Caki2 (cell line): ENCODE measurements around the gene IFI35. TPM values are rescaled to one million over a fixed set of nuclear protein-coding genes. Genes with fewer than 3 reads are reported as not detected.
A peak's percentile ranks its signal among the peaks of the same experiment; 100 is the strongest.
"Not testable (repeated sequence)": the region's sequence is repeated elsewhere in the genome, so short reads cannot be mapped to it uniquely, and the experiment has no call there.

Experiments used
- DNase-seq: peaks from one replicate; pipeline ENCODE4 v3.0.0-alpha.2; 2015; ENCODE audit warnings: low read depth
- in situ Hi-C: cut with HindIII; loops from 2 replicates; pipeline ENCODE4 v1.10.0; 2016; ENCODE audit warnings: low sequenced_read_pairs, low pct_unique_long_range_greater_than_20kb, mixed read lengths
- total RNA-seq: library from RNA; depleted of rRNA; stranded (reverse); fragments of >200 nt; shearing (Covaris generic); gene quantifications from 2 replicates; pipeline ENCODE4 v1.2.3, GENCODE V29; 2014; ENCODE audit warnings: low replicate concordance; rRNA removed

The IFI35 gene
- 42.9 and 90.9 TPM in 2 replicates for total RNA-seq

DNA sequence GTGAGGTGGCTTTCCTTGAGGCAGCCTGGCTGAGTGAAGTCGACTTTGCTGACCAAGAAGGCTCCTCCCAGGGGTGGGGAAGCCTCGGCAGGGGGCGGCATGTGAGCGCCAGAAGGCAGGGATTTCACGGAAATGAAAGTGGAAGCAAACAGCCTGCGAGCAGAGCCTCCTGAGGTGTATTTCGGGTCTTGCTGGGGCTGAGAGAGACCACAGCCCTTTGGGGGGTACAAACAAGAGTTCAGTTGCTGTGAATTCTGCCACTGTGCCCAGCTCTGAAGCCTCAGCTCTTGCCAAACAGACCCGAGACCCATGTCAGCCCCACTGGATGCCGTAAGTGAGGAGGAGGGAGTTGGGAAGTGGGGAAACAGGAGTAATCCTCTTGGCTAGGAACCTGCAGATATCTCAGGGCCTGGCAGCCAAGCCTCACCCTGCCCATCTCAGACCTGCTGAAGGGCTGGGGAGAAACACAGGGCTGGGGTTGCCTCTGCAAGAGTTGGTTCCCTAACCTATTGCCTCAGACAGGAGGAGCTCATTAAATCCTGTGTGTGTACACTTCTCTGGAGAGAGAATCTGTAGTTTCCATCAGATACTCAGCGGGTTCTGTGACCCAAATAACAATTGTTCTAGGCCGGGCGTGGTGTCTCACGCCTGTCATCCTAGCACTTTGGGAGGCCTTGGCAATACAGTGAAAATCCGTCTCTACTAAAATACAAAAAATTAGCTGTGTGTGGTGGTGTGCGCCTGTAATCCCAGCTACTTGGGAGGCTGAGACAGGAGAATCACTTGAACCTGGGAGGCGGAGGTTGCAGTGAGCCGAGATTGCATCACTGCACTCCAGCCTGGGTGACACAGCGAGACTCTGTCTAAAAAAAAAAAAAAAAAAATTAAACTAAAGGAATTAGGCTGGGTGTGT is at the start of gene IFI35:
TSS of gene IFI35 (plus strand) at position 146 of the 913 bp plus-strand sequence. CDS start at position 310, 164 bp downstream.
- DNase-seq, result peak; percentile 77
- in situ Hi-C loops, result no loop called here

DNA sequence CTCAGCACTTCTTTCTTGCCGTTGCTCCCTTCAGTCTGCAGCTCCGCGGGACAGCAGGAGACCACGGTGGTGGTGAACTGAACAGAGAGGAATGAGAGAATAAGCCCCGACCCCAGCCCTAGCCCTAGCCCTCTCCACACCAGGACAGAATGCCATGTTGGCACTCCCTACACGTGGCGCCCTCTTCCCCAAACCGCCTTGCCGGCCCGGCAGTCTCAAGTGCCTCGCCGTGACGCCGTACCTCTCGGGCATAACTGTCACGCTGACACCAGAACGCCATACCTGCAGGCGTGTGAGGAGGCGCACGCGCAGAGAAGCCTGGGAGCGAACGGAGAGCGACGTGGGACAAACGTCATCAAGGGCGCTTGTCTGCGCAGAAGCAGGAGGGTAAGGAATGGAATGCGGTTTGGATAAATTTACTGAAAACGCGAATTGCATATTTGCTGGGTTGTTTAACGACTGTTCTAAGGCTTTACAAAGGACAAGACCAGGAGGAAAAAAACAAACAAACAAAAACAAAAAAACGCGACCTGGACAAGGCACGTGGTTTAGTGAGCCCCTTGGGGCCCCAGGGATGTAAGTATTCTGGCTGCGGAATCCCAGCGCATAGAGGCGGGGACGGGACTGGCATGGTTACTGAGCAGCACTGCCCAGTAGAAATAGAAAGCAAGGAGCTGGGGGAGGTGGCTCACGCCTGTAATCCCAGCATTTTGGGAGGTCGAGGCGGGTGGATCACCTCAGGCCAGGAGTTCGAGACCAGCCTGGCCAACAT is 42.2 kb upstream of the IFI35 start, which contains the start of gene AARSD1:
TSS of gene AARSD1 (minus strand) at position 294 of the 772 bp plus-strand sequence. CDS start at position 280, 14 bp downstream.
- in situ Hi-C loops, result no loop called here
- DNase-seq, result peak; percentile 92

DNA sequence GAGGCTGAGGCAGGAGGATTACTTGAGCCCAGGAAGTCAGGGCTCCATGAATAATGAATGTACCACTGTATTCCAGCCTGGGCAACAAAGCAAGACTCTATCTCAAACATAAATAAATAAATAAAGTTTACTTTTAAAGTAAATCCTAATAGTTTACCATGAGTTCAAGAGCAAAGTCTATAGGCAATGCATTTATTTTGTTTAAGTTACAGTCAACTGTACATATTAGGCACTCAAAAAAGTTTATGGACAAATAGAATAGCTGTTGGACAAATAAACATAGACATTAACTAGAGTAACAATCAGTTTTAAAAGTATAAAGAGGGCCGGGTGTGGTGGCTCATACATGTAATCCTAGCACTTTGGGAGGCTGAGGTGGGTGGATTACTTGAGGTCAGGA is 38.7 kb upstream of the IFI35 start:
- DNase-seq, result no peak
- in situ Hi-C loops, result no loop called here

DNA sequence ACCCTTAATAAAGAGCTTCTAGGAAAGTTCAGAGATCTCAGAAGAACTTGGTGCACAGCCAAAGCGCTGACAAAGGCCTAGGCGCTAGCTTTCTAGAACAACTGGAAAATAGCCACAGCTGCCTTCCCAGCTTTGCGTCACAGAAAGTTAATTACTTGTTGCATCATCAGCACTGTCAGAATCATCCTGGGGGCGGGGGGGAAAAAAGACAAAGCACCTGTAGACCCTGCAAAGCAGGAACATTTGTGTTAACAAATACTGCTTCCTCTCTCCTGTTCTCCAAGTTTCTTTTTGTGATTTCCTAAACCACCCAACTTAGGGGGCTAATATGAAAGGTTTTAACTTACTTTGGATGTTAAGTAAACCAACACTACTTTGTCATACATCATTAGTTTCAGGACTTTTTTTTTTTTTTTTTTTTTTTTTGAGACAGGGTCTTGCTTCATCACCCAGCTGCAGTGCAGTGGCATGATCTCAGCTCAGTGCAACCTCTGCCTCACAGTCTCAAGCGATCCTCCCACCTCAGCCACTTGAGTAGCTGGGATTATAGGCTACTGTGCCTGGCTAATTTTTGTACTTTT is 37.5 kb upstream of the IFI35 start:
- peak; percentile 80 for DNase-seq
- in situ Hi-C loops, result no loop called here

DNA sequence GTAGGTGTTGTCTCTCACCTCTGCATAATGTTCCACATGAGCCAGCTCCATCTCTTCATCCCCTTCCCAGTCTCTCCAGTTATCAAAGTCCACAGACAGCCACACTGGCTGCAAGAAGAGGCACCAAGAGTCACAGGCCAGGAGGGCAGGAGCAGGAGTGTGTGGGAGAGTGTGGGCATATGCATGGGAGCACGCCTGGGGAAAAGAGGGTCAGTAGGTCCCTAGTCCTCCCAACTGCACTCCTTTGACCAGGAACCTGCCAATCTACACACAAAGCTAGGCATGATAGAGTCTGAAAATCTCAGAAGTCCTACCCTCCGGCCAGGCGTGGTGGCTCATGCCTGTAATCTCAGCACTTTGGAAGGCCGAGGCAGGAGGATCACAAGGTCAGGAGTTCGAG is 35.0 kb upstream of the IFI35 start:
- in situ Hi-C loops, result no loop called here
- DNase-seq, result no peak

DNA sequence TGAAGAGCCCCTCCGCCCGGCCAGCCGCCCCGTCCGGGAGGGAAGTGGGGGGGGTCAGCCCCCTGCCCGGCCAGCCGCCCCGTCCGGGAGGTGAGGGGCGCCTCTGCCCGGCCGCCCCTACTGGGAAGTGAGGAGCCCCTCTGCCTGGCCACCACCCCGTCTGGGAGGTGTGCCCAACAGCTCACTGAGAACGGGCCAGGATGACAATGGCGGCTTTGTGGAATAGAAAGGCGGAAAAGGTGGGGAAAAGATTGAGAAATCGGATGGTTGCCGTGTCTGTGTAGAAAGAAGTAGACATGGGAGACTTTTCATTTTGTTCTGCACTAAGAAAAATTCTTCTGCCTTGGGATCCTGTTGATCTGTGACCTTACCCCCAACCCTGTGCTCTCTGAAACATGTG is 33.3 kb upstream of the IFI35 start:
- DNase-seq, in situ Hi-C loops: not testable (repeated sequence)

DNA sequence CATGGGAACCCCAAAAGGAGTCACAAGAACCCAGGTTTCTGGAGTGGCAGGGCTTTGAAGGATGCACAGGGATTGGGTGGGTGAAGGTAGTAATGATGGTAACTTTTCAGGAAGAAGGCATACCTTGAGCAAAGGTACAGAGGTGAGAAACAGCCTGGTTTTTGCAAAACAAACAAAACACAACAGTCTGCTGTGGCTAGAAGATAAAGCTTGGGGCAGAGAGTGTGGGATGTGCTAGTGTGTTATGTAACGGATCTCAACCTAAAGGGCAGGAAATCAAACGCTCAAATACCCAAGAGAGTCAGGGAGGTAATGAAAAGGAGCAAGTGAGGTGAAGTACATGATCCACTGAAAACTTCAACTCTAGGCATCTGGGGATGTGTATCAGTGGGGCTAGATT is 31.3 kb upstream of the IFI35 start:
- in situ Hi-C loops, result no loop called here
- no peak for DNase-seq

DNA sequence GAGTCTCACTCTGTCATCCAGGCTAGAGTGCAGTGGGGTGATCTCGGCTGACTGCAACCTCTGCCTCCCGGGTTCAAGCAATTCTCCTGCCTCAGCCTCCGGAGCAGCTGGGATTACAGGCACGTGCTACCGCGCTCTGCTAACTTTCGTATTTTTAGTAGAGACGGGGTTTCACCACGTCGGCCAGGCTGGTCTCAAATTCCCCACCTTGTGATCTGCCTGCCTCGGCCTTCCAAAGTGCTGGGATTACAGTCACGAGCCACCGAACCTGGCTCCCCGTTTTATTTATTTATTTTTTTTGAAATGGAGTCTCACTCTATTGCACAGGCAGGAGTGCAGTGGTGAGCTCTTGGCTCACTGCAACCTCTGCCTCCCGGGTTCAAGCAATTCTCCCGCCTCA is 30.9 kb upstream of the IFI35 start:
- in situ Hi-C loops, DNase-seq: not testable (repeated sequence)

DNA sequence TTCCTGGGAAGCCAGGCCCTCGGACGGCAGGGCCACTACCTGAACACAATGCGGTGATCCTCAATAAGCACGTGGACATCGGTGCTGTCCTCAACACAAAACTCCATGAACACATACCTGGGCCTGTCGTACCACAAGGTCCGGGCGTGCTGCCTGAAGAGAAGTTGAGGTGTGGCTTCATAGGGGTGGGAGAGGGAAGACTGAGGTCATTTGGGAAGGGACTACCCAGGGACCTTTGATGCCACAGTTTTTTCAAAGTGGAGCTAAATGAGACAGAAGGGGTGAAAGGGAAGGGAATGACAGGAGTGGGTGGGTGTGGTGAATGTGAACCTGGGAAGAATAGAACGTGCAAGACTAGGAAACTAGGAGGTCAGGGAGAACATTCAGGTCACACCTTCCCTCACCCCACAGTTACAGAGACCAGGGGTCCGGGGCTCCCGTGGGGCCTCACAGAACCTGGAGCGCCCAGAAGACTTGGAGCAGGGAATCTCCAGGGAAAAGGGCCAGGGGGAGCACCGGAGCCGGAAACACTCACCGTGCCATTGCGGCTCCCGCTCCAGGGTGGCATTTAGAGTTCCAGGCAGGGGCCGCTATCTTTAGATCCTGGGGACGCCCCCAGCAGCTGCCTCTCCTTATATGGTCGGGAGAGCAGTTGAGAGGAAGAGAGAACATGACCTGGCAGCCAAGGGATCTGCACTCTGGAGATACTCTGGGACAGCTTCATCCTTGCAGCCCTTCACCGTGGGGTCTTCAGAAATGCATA is 26.9 kb upstream of the IFI35 start, which contains the start of gene PTGES3L:
TSS of gene PTGES3L (minus strand) at position 570 of the 763 bp plus-strand sequence. CDS start at position 543, 27 bp downstream.
- in situ Hi-C loops, result no loop called here
- no peak for DNase-seq

DNA sequence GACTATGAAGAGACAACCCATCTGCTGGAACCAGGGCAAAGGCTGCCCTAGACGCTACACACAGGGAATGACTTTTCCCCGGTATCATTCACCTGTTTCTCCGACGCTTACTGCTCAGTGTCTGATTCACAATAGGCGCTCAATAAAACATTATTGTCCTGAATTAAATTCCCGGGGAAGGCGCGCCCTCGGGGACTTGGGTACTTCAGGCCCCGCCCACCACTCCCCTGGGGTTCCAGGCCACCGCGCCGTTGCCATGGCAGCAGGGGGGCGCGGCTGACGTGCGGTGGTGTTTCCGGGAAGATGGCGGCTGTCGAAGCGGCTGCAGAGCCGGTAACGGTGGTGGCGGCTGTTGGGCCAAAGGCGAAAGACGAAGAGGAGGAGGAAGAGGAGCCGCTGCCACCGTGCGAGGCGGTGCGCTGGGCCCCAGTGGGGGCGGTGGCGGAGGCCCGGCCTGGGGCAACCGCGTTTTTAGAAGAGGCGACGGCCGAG is 26.3 kb upstream of the IFI35 start, which contains the start of gene RUNDC1:
TSS of gene RUNDC1 (plus strand) at position 292 of the 492 bp plus-strand sequence. CDS start at position 304, 12 bp downstream.
- peak; percentile 86 for DNase-seq
- in situ Hi-C loops, result no loop called here

DNA sequence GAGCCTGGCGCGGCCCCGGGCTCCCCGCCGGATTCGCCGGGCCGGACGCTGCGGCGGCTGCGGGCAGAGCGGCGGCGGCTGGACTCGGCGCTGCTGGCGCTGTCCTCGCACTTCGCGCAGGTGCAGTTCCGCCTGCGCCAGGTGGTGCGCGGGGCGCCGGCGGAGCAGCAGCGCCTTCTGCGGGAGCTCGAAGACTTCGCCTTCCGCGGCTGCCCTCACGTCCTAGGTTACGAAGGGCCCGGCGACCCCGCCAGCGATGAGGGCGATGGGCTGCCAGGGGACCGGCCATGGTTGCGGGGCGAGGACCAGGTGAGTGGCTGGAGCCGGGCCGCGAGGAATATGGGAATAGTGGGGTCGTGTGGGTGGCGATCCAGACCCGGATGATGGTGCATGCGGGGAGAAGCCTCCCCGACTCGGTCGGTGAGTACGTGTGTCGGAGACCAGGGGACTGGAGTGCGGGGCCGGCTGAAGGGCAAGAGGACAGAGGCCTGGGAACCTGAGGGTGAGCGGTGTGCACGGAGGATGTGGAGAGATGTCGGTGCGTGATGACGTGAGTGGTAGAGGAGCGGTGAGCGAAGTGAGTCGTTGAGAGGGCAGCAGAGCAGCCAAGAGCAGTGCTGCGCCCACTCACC is 25.7 kb upstream of the IFI35 start:
- in situ Hi-C loops, result no loop called here
- peak; percentile 49 for DNase-seq

DNA sequence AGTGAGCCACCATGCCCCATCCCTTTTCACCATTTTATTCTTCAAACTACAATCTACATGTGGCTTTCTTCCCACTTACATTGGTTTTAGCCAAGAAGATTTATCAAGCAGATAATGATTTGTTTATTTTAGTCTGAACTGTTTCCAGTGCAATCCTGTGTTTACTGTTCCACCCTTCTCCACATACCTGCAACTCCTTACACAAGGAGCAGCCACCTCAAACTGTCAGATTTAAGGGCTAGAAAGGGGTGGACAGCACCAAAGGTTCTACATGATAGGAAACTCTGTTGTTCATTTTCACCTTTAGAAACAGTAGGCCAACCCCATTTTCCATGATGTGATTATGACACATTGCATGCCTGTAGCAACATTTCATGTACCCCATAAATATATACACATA is 24.3 kb upstream of the IFI35 start:
- in situ Hi-C loops, result no loop called here
- no peak for DNase-seq

DNA sequence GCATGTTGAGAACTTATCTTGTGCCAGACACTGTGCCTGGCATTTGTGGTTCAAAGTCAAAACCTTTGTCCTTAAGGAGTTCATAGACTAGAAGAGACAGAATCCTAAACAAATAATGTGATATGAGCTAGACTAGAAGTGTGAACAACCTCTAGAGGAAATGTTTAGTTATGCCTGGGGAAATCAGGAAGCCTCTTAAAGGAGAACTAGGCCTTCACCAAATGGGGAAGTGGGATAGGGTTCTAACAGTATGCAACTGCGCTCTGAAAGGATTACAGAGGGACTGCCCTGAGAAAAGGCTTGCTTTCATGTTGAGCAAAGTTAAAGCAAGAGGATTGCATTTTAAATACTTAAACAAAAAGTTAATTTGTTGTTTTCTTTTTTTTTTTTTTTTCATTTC is 21.4 kb upstream of the IFI35 start:
- in situ Hi-C loops, result no loop called here
- no peak for DNase-seq

DNA sequence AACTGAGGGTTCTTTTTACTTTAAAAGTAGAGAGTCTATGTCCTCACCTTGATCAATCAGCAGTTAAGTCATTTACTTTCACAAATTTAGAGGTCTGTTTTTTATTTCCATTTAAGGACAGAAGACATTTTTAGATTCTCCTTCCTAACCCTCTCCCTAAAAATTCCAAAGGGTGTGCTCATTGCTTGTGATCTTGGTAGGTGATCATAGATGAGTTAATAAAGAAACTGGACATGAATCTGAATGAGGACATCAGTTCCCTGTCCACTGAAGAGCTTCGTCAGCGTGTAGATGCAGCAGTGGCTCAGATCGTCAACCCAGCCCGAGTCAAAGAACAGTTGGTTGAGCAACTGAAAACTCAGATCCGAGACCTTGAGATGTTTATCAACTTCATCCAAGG is 17.4 kb upstream of the IFI35 start:
- DNase-seq, result no peak
- in situ Hi-C loops, result no loop called here

DNA sequence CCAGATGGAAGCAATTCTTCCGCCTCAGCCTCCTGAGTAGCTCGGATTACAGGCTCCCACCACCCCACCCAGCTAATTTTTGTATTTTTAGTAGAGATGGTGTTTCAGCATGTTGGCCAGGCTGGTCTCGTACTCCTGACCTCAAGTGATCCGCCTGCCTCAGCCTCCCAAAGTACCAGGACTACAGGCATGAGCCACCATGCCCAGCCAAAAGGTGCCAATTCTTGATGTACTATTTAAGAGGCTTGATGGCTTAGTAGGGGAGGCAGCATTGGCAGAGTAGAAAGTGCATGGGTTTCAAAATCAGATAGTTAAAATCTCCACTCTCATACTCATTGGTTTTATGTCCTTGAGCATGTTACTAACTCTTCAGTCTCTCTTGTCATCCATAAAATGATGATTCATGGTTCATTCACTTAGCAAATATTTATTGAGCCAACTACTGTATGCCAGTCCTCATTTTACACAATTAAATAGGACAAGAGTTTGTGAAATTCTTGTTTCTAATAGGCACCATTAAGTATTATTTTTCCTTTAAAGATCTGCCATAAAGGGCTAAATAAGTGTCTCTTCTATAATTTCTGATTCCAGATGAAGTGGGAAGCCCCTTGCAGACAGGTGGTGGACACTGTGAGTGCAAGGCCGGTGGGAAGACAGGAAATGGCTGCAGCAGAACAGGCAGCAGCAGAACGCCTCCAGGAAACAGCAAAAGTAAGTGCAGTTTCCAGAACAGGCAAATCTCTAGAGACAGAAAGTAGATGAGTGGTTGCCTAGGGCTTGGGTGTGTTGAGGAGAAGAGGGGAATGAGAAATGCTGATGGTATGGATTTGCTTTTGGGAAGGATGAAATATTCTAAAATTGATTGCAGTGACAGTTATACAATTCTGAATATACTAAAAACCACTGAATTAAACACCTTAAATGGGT is 16.6 kb upstream of the IFI35 start:
- DNase-seq, result no peak

DNA sequence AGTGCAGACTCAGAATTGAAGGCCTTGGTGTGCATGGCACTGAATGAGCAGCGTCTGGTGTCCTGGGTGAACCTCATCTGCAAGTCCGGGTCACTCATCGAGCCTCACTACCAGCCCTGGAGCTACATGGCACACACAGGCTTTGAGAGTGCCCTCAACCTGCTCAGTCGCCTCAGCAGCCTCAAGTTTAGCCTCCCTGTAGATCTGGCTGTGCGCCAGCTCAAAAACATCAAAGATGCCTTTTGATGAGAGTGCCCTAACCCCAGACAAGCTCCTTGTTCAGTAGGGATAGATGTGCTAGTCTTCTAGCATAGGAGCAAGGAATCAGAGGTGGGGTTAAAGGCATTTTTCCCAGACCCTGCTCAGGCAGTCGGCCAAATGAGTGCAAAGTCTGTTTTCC is 15.1 kb upstream of the IFI35 start:
- in situ Hi-C loops, result no loop called here

More for the DNA sequence above, 16.6 kb upstream of the IFI35 start:
- in situ Hi-C loops, result no loop called here

More for the DNA sequence above, 15.1 kb upstream of the IFI35 start:
- no peak for DNase-seq
